Chondrocyte (in vitro differentiated cells): ENCODE results near the gene TLE1. TPM values are rescaled to one million over a fixed set of nuclear protein-coding genes. Genes with fewer than 3 reads are reported as not detected.

Source experiments
- DNase-seq: peaks from one replicate; pipeline ENCODE4 v3.0.0; 2021; ENCODE audit warnings: mixed read lengths, low spot score
- H3K27ac Mint-ChIP-seq: one replicate; pipeline ENCODE4 v1.8.0; 2021; ENCODE audit warnings: mild to moderate bottlenecking, moderate library complexity, mixed read lengths; ENCODE audit not compliant: unreplicated experiment
- H3K27me3 Mint-ChIP-seq: 2 replicates; pipeline ENCODE4 v1.8.0; 2021; ENCODE audit warnings: low read depth, mixed read lengths
- H3K36me3 Mint-ChIP-seq: 2 replicates; pipeline ENCODE4 v1.8.0; 2021; ENCODE audit warnings: low read depth, mixed read lengths
- H3K4me1 Mint-ChIP-seq: 2 replicates; pipeline ENCODE4 v1.8.0; 2021; ENCODE audit warnings: low read depth, mild to moderate bottlenecking, mixed read lengths
- H3K4me3 Mint-ChIP-seq: one replicate; pipeline ENCODE4 v1.8.0; 2021; ENCODE audit warnings: mild to moderate bottlenecking, moderate library complexity, mixed read lengths; ENCODE audit not compliant: unreplicated experiment
- H3K9me3 Mint-ChIP-seq: 2 replicates; pipeline ENCODE4 v1.8.0; 2021; ENCODE audit warnings: low read depth, mixed read lengths
- total RNA-seq: library from RNA; stranded (reverse); gene quantifications from 3 replicates; pipeline ENCODE4 v1.2.1, GENCODE V29; 2021
- TF ChIP-seq, protein P1 (sequence below): fragments of 200-600 bp; sonication (generic); IDR thresholded peaks from 2 replicates; pipeline ENCODE4 v1.5.0; 2021; ENCODE audit warnings: antibody characterized with exemption, mild to moderate bottlenecking, moderate library complexity

The TLE1 gene
- total RNA-seq, 1 donor from 2014 or later, result 12.6 TPM

DNA sequence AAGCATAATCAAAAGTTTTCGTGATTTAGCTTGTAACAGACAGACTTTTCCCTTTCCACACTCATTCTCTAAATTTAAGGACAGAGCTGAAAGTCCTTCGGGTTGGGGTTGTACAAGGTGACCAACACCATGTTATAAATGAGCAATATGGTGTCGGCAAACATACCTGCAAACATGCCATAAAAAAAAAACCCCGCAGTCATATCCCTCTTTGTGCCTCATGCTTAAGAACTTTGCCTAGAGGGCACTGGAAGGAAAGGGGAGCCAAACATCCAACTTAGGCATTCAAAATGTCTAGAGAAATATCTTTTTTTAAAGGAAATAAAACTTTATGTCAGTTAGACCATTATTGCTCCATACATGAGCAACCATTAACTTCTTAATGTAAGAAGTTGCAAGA lies 73.2 kb downstream of the TLE1 start:
- TF ChIP-seq, protein P1, sequence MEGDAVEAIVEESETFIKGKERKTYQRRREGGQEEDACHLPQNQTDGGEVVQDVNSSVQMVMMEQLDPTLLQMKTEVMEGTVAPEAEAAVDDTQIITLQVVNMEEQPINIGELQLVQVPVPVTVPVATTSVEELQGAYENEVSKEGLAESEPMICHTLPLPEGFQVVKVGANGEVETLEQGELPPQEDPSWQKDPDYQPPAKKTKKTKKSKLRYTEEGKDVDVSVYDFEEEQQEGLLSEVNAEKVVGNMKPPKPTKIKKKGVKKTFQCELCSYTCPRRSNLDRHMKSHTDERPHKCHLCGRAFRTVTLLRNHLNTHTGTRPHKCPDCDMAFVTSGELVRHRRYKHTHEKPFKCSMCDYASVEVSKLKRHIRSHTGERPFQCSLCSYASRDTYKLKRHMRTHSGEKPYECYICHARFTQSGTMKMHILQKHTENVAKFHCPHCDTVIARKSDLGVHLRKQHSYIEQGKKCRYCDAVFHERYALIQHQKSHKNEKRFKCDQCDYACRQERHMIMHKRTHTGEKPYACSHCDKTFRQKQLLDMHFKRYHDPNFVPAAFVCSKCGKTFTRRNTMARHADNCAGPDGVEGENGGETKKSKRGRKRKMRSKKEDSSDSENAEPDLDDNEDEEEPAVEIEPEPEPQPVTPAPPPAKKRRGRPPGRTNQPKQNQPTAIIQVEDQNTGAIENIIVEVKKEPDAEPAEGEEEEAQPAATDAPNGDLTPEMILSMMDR, result no peak
- H3K27ac Mint-ChIP-seq, result no peak overlapping the region
- no peak overlapping the region for H3K4me3 Mint-ChIP-seq
- peaks cover 4% of the 10 kb centered on the region for H3K36me3 Mint-ChIP-seq
- H3K27me3 Mint-ChIP-seq, result no peaks in the 10 kb centered on the region
- H3K4me1 Mint-ChIP-seq, result peaks cover 41% of the 10 kb centered on the region
- no peak for DNase-seq
- no peaks in the 10 kb centered on the region for H3K9me3 Mint-ChIP-seq

DNA sequence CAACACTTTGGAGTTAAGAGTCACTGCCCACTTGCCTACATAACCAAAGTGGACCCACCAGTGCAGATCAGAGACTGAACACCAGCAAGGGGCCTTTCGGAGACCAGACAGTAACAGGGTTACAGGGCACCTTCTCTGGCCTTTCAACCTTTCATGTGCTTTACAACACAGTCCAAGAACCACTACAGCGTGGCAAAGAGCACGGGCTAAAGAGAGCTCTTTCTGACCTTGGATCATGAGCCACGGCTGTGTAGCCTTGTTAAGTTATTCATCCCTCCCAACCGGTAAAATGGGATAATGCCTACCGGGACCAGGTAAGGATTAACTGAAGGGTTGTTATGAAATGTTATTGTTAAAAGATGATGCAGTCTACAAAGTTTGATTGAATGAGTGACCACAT lies 75.0 kb downstream of the TLE1 start:
- TF ChIP-seq, protein P1, result no peak
- Mint-ChIP-seq H3K4me1 (peaks cover 49% of the 10 kb centered on the region), H3K9me3 (no peaks in the 10 kb centered on the region), H3K36me3 (peaks cover 2% of the 10 kb centered on the region), H3K27ac (no peak overlapping the region), H3K4me3 (no peak overlapping the region), H3K27me3 (no peaks in the 10 kb centered on the region)
- DNase-seq, result no peak

DNA sequence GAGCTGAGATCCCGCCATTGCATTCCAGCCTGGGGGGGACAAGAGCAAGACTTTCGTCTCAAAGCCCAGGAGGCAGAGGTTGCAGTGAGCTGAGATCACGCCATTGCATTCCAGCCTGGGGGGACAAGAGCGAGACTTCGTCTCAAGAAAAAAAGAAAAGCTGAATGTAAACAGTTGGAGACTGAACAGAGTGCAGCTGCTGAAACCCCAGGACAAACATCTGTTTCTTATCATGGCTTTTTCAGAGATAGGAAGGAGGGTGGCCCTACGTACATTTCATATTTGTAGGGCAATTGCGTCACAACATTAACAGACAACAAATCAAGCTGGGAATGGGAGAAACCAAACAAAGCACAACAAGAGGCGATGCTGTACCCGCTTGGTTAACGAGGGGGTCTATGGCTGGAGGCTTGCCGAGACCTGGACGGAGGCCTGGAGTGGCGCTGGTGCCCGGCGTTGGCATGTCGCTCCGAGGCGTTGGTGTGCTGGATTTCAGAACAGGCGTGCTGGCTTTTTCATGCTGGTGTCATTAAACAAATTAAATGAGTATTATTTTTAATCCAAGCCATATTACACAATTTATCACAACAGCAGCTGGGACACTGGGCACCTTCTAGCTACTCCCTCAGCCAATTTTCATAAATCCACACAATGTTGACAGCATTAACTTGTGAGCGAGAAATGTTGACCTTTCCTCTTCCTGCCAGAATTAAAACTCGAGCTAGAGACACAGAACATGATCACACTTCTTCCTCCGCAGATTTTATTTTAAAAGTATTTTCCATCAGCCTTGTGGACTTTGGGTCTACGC lies 76.1 kb downstream of the TLE1 start:
- H3K27ac Mint-ChIP-seq, result peak overlapping the region; percentile 83
- no peaks in the 10 kb centered on the region for H3K27me3 Mint-ChIP-seq
- TF ChIP-seq, protein P1, result no peak
- peak overlapping the region; percentile 37 for H3K4me3 Mint-ChIP-seq
- no peaks in the 10 kb centered on the region for H3K9me3 Mint-ChIP-seq
- H3K36me3 Mint-ChIP-seq, result peaks cover 2% of the 10 kb centered on the region
- no peak for DNase-seq
- H3K4me1 Mint-ChIP-seq, result peaks cover 54% of the 10 kb centered on the region

DNA sequence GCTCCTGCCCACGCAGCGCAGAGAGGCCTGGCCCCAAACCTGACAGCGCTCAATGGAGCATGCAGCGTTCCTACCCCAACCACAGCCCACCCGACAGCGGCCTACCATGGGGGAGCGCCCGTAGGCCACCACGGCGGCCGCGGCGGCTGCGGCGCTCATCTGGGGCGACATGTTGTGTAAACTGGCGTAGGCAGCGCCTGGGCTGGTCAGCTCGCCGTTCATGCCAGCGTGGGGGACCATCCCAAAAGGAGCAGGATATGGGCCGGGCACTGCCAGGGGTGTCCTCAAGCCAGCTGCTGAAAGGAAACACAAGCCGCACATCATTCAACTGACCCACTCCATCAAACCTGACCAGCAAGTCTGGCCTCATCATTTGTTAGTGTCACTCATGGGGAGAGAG lies 77.7 kb downstream of the TLE1 start:
- H3K9me3 Mint-ChIP-seq, result no peaks in the 10 kb centered on the region
- TF ChIP-seq, protein P1, result no peak
- H3K4me1 Mint-ChIP-seq, result peaks cover 56% of the 10 kb centered on the region
- peaks cover 10% of the 10 kb centered on the region for H3K36me3 Mint-ChIP-seq
- H3K27me3 Mint-ChIP-seq, result no peaks in the 10 kb centered on the region
- DNase-seq, result no peak
- no peak overlapping the region for H3K4me3 Mint-ChIP-seq
- H3K27ac Mint-ChIP-seq, result peak overlapping the region; percentile 25

DNA sequence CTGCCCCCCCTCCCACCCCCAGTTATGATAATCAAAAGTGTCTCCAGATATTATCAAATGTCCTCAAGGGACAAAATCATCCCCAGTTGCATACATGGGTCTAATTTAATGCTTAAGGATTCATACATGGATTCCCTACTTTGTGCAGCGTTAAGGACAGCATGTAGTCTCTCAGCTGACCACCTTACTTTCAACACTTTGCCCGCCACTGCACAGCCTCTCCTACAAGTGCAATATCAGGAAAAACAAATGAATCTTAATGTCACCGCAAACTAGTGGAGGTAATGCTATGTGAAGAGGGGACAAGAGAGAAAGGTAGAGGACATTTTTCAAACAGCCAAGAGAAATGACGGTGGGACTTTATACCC lies 78.6 kb downstream of the TLE1 start:
- TF ChIP-seq, protein P1, result no peak
- Mint-ChIP-seq H3K9me3 (no peaks in the 10 kb centered on the region), H3K27ac (no peak overlapping the region), H3K27me3 (no peaks in the 10 kb centered on the region), H3K4me3 (no peak overlapping the region), H3K4me1 (peaks cover 53% of the 10 kb centered on the region), H3K36me3 (peaks cover 13% of the 10 kb centered on the region)
- no peak for DNase-seq
